GM12874 (cell line): ENCODE results near the gene INSC.

Source experiments
- TF ChIP-seq, protein P1 (sequence below): IDR thresholded peaks from 2 replicates; pipeline ENCODE4 v1.5.1; 2011; ENCODE audit warnings: low read depth, mild to moderate bottlenecking, control low read depth, low read length, moderate library complexity; ENCODE audit not compliant: insufficient read depth

The INSC gene

DNA sequence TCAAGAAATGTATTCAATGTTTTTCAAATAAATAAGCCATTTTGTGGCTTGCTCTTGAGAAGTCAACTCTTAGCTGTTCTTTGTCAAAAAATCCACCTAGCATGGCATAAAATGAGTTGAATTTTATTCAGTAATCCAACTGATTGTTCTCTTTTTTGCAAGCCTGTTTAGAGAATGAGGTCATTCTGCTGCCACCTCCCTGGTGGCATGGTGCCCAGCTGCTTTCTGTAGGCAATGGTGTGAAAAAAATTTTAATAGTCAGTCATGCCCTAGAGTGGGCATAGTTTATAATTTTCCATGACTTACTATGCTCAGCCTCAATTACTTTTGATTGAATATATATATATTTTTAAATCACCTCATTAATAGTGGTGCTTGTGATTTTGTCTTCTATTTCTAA lies 177.2 kb downstream of the INSC start:
- TF ChIP-seq, protein P1, sequence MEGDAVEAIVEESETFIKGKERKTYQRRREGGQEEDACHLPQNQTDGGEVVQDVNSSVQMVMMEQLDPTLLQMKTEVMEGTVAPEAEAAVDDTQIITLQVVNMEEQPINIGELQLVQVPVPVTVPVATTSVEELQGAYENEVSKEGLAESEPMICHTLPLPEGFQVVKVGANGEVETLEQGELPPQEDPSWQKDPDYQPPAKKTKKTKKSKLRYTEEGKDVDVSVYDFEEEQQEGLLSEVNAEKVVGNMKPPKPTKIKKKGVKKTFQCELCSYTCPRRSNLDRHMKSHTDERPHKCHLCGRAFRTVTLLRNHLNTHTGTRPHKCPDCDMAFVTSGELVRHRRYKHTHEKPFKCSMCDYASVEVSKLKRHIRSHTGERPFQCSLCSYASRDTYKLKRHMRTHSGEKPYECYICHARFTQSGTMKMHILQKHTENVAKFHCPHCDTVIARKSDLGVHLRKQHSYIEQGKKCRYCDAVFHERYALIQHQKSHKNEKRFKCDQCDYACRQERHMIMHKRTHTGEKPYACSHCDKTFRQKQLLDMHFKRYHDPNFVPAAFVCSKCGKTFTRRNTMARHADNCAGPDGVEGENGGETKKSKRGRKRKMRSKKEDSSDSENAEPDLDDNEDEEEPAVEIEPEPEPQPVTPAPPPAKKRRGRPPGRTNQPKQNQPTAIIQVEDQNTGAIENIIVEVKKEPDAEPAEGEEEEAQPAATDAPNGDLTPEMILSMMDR: no peak

DNA sequence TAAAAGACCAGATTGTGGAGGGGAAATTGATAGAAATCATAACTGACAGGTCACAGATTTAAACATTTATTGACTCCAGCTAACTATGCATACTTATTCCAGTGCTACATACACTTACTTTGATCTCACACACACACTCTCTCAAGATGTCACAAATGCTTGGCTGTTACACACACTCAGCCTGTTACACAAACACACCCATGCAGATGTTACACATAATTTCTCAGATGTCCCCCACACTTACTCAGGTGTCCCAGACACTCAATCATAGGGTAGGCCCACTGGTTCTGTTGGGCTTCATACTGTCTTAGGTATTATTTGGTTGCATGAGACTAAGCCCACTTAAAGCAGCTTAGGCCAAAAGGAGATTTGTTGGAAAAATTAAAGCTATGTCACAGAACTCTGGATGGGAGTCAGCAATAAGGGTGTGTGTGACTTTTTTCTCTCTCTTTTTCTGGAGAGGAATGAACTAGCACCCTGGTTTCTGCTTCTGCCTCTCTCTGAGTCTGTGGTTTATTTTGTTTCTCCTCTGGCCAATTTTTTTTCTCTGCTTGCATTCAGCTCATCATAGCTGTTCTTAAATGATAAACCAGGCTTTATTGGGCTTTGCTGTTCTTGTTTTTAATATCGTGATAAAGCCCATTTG lies 179.4 kb downstream of the INSC start:
- TF ChIP-seq, protein P1: no peak

DNA sequence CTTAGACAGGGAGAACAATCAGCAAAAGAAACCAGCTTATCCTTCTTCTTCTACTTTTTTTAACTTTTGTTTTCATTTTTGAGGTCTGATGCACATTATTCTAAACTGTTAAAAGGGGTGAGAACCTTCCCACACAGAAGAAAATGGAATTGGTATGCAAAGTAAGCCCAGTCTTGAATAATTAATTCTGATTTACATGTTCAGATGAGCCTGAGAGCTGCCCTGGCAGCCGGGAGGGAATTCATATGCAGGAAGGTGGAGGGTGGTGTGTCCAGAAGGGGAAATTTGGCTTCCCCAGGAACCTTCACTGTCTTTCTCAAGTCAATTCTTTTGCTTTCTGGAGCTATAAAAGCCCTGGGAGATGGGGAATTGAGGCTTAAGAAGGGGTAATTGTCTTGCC lies 181.0 kb downstream of the INSC start:
- TF ChIP-seq, protein P1: no peak
